NCI-H187 (cell line): ENCODE measurements around the gene IGSF21.

Experiments
- DNase-seq, 2 experiments: peaks; one replicate each; lab custom pipeline; 2025; lab: John Stamatoyannopoulos, UW

IGSF21 gene

GRCh38 chr1:18229625-18230024 lies 122.0 kb downstream of the IGSF21 start:
- no peak for DNase-seq

GRCh38 chr1:18230321-18230720 lies 122.7 kb downstream of the IGSF21 start:
- DNase-seq: no peak

GRCh38 chr1:18230840-18231239 lies 123.2 kb downstream of the IGSF21 start:
- no peak for DNase-seq

- DNase-seq: no peak
Observed at GRCh38 chr1:18232052-18232451, 124.5 kb downstream of the IGSF21 start.

GRCh38 chr1:18233176-18233864 lies 125.7 kb downstream of the IGSF21 start:
- no peak for DNase-seq

GRCh38 chr1:18234790-18235242 lies 127.2 kb downstream of the IGSF21 start:
- DNase-seq: peak; percentile 47 to 79

- DNase-seq: no peak
Observed at GRCh38 chr1:18237371-18237770, 129.8 kb downstream of the IGSF21 start.

- no peak for DNase-seq
Observed at GRCh38 chr1:18238190-18238589, 130.6 kb downstream of the IGSF21 start.

- no peak for DNase-seq
Observed at GRCh38 chr1:18239671-18240070, 132.1 kb downstream of the IGSF21 start.

- DNase-seq: no peak
Observed at GRCh38 chr1:18240906-18241305, 133.3 kb downstream of the IGSF21 start.

- DNase-seq: peak in 1 of 2 experiments; percentile 67
Observed at GRCh38 chr1:18241891-18242290, 134.3 kb downstream of the IGSF21 start.

GRCh38 chr1:18243503-18244175 lies 136.0 kb downstream of the IGSF21 start:
- no peak for DNase-seq

GRCh38 chr1:18244762-18245161 lies 137.2 kb downstream of the IGSF21 start:
- DNase-seq: no peak

- no peak for DNase-seq
Observed at GRCh38 chr1:18245647-18246046, 138.0 kb downstream of the IGSF21 start.

- no peak for DNase-seq
Observed at GRCh38 chr1:18246543-18246942, 138.9 kb downstream of the IGSF21 start.

GRCh38 chr1:18247151-18247550 lies 139.6 kb downstream of the IGSF21 start:
- DNase-seq: no peak

GRCh38 chr1:18249631-18250030 lies 142.0 kb downstream of the IGSF21 start:
- DNase-seq: no peak

- DNase-seq: no peak
Observed at GRCh38 chr1:18253093-18253492, 145.5 kb downstream of the IGSF21 start.

- DNase-seq: no peak
Observed at GRCh38 chr1:18256282-18257235, 149.0 kb downstream of the IGSF21 start.

GRCh38 chr1:18257778-18258177 lies 150.2 kb downstream of the IGSF21 start:
- DNase-seq: no peak

GRCh38 chr1:18261891-18262290 lies 154.3 kb downstream of the IGSF21 start:
- DNase-seq: no peak

- DNase-seq: no peak
Observed at GRCh38 chr1:18262726-18263125, 155.1 kb downstream of the IGSF21 start.
